ENCODE data around the gene MARK3.
A peak's percentile ranks its signal among the peaks of the same experiment; 100 is the strongest.

The MARK3 gene

DNA sequence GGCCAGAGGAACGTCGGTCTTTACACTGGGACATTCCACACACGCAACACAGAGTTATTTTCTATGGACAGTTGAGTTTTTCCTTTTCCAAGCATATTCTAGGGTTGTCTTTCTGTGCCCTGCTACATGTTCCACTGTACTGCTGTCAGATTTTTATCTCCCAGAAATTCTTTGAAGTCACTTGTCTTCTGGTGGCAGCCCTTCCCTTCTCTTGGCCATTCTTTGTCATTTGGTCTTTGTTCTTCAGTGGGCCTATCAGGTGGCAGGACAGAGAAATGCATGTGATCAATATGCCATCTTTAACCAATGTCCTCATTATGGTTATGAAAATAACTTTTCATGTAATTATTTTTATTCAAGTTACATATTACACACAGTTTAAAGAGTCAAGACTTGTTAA, 36.3 kb downstream of the MARK3 start:
- TF ChIP-seq, protein P1, sequence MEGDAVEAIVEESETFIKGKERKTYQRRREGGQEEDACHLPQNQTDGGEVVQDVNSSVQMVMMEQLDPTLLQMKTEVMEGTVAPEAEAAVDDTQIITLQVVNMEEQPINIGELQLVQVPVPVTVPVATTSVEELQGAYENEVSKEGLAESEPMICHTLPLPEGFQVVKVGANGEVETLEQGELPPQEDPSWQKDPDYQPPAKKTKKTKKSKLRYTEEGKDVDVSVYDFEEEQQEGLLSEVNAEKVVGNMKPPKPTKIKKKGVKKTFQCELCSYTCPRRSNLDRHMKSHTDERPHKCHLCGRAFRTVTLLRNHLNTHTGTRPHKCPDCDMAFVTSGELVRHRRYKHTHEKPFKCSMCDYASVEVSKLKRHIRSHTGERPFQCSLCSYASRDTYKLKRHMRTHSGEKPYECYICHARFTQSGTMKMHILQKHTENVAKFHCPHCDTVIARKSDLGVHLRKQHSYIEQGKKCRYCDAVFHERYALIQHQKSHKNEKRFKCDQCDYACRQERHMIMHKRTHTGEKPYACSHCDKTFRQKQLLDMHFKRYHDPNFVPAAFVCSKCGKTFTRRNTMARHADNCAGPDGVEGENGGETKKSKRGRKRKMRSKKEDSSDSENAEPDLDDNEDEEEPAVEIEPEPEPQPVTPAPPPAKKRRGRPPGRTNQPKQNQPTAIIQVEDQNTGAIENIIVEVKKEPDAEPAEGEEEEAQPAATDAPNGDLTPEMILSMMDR (IDR thresholded peaks at IDR 0.05; ENCODE audit: low read length, missing control alignments), result no peak
- DNase-seq (ENCODE audit: low read depth), result no peak
- no peak overlapping the region for H3K4me3 ChIP-seq (replicated peaks; ENCODE audit: low read depth, low read length)

DNA sequence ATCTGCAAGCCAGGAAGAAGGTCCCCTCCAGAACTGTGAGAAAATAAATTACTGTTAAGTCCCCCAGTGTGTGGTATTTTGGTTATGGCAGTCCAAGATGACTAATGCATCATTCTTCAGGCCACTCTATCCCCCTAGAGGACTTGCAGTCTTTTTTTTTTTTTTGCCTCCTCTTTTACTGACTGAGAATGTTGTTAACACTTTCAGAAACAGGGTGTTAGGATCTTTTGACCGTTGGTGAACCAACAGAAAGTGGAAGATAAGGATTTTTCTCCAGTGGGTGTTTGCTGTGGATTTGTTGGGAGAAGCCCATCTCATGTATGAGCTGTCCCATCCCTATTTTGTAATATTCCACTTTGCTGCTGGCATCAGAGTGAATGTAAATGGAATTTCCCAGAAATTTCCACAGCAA, 37.8 kb downstream of the MARK3 start:
- no peak overlapping the region for H3K4me3 ChIP-seq (replicated peaks; ENCODE audit: low read depth, low read length)
- peak; percentile 68 for DNase-seq (ENCODE audit: low read depth)
- TF ChIP-seq, protein P1 (IDR thresholded peaks at IDR 0.05; ENCODE audit: low read length, missing control alignments), result no peak

DNA sequence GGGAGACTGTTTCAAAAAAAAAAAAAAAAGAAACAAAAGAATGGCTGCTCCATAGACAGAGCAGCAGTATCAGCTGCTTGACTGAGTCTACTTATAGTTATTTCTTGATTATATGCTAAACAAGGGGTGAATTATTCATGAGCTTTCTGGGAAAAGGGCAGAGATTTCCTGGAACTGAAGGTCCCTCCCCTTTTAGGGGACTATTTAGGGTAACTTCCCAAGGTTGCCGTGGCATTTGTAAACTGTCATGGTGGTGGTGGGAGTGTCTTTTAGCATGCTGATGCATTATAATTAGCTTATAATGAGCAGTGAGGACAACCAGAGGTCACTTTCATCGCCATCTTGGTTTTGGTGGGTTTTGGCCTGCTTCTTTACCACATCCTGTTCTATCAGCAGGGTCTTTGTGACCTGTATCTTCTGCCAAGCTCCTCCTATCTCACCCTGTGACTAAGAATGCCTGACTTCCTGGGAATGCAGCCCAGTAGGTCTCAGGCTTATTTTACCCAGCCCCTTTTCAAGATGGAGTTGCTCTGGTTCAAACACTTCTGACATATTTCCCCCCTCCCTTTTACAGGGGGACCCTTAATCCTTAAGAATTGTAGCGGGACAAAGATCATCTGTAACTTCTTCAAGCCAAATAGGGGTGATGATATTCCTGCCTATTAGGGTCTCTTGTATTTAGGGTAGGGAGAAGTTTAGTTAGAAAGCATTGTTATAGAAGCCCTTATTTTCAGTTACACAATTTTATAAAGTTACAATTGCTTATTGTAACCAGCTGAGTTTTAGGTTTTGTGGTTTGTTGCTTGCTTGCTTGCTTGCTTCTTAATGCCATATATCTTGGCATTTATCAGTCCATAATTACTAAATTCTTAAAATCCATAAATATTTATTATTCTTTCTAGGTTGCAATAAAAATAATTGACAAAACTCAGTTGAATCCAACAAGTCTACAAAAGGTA, 42.5 kb downstream of the MARK3 start:
- TF ChIP-seq, protein P1 (IDR thresholded peaks at IDR 0.05; ENCODE audit: low read length, missing control alignments), result no peak
- peak; percentile 82 for DNase-seq (ENCODE audit: low read depth)
- H3K4me3 ChIP-seq (replicated peaks; ENCODE audit: low read depth, low read length), result no peak overlapping the region

DNA sequence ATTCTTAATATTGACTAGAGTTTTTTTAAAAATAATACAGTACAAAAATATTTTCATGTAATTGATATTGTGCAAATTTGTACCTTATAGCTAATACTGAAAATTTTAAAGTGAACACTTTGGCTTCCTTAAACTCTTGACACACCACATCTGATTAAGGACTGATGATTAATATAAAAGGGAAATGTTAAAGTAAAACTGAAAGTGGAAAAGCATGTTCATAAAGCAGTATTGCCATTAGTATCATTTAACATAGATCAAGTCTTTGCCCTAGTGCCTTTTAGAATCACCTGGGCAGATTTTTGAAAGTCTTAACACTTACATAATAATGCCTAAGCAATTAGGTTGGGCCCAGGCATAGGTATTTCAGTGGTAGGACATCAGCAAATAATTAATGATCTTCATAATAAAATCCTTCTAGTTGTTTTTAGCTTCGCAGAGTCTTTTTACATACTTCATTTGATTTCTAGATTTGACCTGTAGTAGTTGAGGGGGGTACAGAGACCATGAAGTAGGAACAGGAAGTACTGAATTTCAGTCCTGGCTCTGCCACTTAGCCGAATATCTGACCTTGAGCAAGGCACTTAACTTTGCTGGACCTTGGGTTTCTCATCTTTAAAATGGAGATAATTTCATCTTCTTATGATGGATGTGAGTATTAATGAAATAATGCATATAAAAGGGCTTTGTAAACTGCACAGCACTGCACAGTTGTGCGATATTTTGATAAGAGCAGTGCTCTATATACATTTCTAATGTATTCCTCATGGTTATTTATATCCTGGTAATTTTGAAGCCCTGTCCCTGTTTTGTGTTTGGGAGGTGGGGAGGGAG, 43.7 kb downstream of the MARK3 start:
- no peak overlapping the region for H3K4me3 ChIP-seq (replicated peaks; ENCODE audit: low read depth, low read length)
- TF ChIP-seq, protein P1 (IDR thresholded peaks at IDR 0.05; ENCODE audit: low read length, missing control alignments), result no peak
- no peak for DNase-seq (ENCODE audit: low read depth)

GRCh38 chr14:103430358-103430757, 45.1 kb downstream of the MARK3 start:
- TF ChIP-seq, protein P1 (IDR thresholded peaks at IDR 0.05; ENCODE audit: low read length, missing control alignments), result no peak
- DNase-seq (ENCODE audit: low read depth), result no peak
- H3K4me3 ChIP-seq (replicated peaks; ENCODE audit: low read depth, low read length), result no peak overlapping the region

- no peak overlapping the region for H3K4me3 ChIP-seq (replicated peaks; ENCODE audit: low read depth, low read length)
- TF ChIP-seq, protein P1 (IDR thresholded peaks at IDR 0.05; ENCODE audit: low read length, missing control alignments), result no peak
- DNase-seq (ENCODE audit: low read depth), result no peak
These were observed 47.4 kb downstream of the MARK3 start for GRCh38 chr14:103432627-103433026.
